GM12892 (cell line): ENCODE results near the gene MKKS.
A peak's percentile ranks its signal among the peaks of the same experiment; 100 is the strongest.

ENCODE experiments used
- DNase-seq: peaks from one replicate; pipeline ENCODE4 v3.0.0; 2011; ENCODE audit not compliant: insufficient read length
- FAIRE-seq: peaks from 2 replicates; lab custom pipeline; 2011; peaks lifted over from hg19 to GRCh38; lab: Jason Lieb, UNC
- POLR2A ChIP-seq: IDR thresholded peaks from 2 replicates; pipeline ENCODE4 v1.6.1; 2011; ENCODE audit warnings: low read depth, low read length, control low read depth
- POLR2AphosphoS5 ChIP-seq: IDR thresholded peaks from 2 replicates; pipeline ENCODE4 v1.6.1; 2011; ENCODE audit warnings: low read depth, low read length, control low read depth
- TAF1 ChIP-seq: IDR thresholded peaks from 2 replicates; pipeline ENCODE4 v1.6.1; 2011; ENCODE audit warnings: low read depth, mild to moderate bottlenecking, control low read depth, low read length, borderline replicate concordance

The MKKS gene

GRCh38 chr20:10468340-10468845 lies 34.4 kb upstream of the MKKS start:
- FAIRE-seq (no peak), DNase-seq (no peak)
- TF ChIP-seq TAF1 (no peak), POLR2AphosphoS5 (no peak), POLR2A (no peak)

GRCh38 chr20:10467681-10468339 lies 33.8 kb upstream of the MKKS start:
- TF ChIP-seq POLR2A, result no peak
- no peak for TF ChIP-seq TAF1
- no peak for TF ChIP-seq POLR2AphosphoS5
- DNase-seq, result no peak
- no peak for FAIRE-seq

DNA sequence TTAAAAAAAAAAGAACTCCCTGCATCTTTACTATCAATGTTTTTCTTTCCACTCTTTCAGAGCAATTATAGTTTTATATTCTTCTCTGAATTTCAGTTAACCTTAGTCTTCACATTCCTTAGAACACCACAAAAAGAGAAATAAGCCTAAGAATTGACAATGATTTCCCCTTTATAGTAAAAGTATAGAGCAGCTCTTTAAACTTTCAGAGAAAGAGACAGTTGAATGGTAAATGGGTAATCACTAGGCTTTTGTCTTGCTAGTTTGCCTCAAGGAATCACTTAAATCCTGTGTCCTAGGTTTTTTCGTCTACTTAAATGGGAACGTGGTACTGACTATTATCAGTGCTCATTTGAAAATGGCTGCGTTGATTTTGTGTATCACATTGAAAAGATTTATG lies 32.8 kb upstream of the MKKS start:
- TF ChIP-seq TAF1, result no peak
- no peak for TF ChIP-seq POLR2A
- TF ChIP-seq POLR2AphosphoS5, result no peak
- DNase-seq, result no peak
- no peak for FAIRE-seq

- DNase-seq, result no peak
- no peak for FAIRE-seq
- TF ChIP-seq TAF1, result no peak
- TF ChIP-seq POLR2A, result no peak
- TF ChIP-seq POLR2AphosphoS5, result no peak
Measured at GRCh38 chr20:10466325-10466724, 32.3 kb upstream of the MKKS start.

GRCh38 chr20:10465135-10465534 lies 31.1 kb upstream of the MKKS start:
- no peak for TF ChIP-seq POLR2A
- no peak for TF ChIP-seq POLR2AphosphoS5
- TF ChIP-seq TAF1, result no peak
- FAIRE-seq, result no peak
- no peak for DNase-seq

DNA sequence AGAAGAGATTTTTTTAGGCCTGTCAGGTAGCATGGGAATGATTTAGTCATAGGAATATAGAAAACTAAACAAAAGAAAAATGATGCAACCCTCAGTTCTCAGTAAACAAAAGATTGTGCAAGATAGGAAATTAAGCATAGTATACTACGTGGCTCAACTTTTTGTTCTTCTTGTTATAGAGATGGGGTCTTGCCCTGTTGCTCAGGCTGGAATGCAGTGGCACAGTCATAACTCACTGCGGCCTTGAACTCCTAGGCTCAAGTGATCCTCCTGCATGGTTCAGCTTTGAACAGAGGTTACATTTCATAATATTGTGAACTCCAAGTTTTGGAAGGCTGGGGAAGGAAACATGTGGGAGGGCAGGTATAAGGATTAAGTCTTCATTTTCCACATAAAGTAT lies 29.6 kb upstream of the MKKS start:
- FAIRE-seq (no peak), DNase-seq (no peak)
- TF ChIP-seq TAF1, result no peak
- TF ChIP-seq POLR2AphosphoS5, result no peak
- no peak for TF ChIP-seq POLR2A

DNA sequence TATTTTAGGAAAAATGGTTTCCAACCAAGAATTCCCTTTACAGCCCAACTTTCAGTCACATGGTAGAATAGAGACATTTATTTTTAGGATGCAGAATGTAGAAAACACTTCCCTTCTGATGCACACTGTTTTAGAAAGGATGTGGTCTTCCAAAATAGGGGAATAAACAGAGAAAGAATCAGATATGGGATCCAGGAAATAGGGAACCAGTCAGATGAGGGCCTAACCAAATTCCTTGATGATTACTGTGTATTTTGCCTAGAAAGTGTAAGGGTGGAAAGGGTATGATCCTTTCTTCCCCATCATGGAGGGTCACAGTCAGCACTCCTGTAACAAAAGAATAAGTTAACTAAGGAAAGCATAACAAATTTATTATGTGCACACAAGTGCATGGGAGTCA lies 28.5 kb upstream of the MKKS start:
- FAIRE-seq (no peak), DNase-seq (no peak)
- no peak for TF ChIP-seq POLR2A
- TF ChIP-seq TAF1, result no peak
- no peak for TF ChIP-seq POLR2AphosphoS5

GRCh38 chr20:10461495-10461894 lies 27.5 kb upstream of the MKKS start:
- TF ChIP-seq POLR2AphosphoS5, result no peak
- TF ChIP-seq TAF1, result no peak
- TF ChIP-seq POLR2A, result no peak
- FAIRE-seq, result no peak
- no peak for DNase-seq

GRCh38 chr20:10454151-10454750 lies 20.2 kb upstream of the MKKS start:
- FAIRE-seq, result peak; percentile 30
- no peak for DNase-seq

GRCh38 chr20:10453241-10453640 lies 19.2 kb upstream of the MKKS start:
- DNase-seq, result no peak
- no peak for TF ChIP-seq POLR2A
- TF ChIP-seq POLR2AphosphoS5, result no peak
- TF ChIP-seq TAF1, result no peak
- FAIRE-seq, result peak; percentile 87

More at GRCh38 chr20:10454151-10454750, 20.2 kb upstream of the MKKS start:
- TF ChIP-seq POLR2A (no peak), POLR2AphosphoS5 (no peak)

DNA sequence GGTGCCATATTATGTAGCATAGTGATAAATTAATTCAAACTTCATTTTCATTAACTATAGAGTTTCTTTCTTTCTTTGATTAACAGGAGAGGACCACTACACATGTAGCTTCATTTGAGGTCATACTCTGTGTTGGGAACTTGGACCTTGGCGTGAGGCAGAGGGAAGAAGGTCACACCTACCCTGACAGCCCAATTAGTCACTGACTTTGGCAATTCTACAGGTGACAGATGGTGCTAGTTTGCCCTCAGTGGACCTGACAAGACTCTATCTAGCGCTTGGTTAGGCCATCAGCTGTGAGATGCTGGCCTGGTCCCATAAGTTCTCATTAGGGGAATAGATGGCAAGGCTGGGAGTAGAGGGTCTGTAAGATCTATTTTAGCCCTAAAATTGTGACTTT lies 15.2 kb upstream of the MKKS start:
- FAIRE-seq, result no peak
- no peak for DNase-seq
- TF ChIP-seq POLR2AphosphoS5, result no peak
- TF ChIP-seq POLR2A, result no peak
- TF ChIP-seq TAF1, result no peak

- DNase-seq (no peak), FAIRE-seq (no peak)
- TF ChIP-seq POLR2A, result no peak
- no peak for TF ChIP-seq TAF1
- no peak for TF ChIP-seq POLR2AphosphoS5
Measured at GRCh38 chr20:10448270-10449156, 14.5 kb upstream of the MKKS start.
